ENCODE results near the gene PHKA1. TPM values are rescaled to one million over a fixed set of nuclear protein-coding genes. Genes with fewer than 3 reads are reported as not detected.
"Not testable (repeated sequence)": the region's sequence is repeated elsewhere in the genome, so short reads cannot be mapped to it uniquely, and the experiment has no call there.

Gene PHKA1
- total RNA-seq, 1 experiment from 2014 or later, result 1.7 TPM

- peak; percentile 86 for DNase-seq (ENCODE audit: low read depth)
These were observed 141.6 kb downstream of the PHKA1 start, which contains the start of gene HDAC8 for GRCh38 chrX:72572248-72573157. Gene HDAC8, minus strand, starts transcription at chrX:72572843. Its CDS starts 82 bp downstream, at chrX:72572761.

GRCh38 chrX:72569786-72570185, 144.3 kb downstream of the PHKA1 start:
- DNase-seq (ENCODE audit: low read depth), result peak; percentile 31

DNA sequence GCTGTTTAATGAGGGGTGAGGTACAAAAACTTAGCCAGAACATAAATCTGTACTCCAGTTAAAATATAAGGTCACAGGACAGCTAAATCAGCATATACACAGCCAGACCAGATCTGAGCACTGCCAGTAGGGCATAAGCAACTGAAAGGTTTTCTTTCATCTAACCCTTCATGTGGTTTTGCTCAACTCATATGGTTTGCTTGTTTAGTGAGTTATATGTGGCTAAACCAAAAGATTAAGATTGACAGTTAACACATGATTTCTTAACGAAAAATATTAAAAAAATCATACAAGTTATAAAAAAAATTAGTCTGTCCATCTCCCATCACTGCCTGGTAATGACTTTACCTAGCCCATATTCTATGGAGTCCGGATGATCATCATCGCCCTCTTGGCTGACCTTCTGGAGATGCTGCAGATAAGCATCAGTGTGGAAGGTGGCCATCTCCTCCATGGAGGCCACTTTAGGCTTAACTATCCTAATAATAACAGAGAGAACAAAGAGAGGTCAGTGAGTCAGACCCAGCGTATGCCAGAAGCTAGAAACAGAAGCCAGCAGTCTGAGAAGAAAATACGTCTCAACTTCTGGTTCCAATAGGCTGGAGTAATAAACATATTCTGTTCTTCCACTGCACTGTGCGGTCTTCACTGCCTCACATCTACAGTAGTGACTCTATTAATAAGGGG, 145.6 kb downstream of the PHKA1 start:
- peak; percentile 28 for DNase-seq (ENCODE audit: low read depth)

DNA sequence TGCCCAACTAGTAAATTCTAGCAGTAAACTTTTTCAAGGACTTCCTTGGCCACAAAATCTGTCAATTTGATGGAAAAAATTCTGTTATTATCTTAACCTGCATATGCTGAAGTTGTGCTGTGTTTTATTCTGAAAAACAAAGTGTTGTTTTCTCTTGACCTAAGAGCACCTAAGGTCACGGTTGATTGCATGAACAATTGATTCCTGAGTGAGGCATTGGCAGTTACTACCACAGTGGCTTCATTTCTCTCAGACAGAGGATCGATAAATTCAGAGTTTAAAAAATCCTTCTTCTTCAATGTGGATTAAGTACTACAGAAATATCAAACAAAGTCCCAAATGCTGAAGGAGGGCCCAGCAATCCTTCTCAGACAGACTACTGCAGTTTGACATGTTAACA, 147.7 kb downstream of the PHKA1 start:
- no peak for DNase-seq (ENCODE audit: low read depth)

- not testable (repeated sequence) for DNase-seq (ENCODE audit: low read depth)
These were observed 154.5 kb downstream of the PHKA1 start for GRCh38 chrX:72559655-72560054.

- no peak for DNase-seq (ENCODE audit: low read depth)
These were observed 159.5 kb downstream of the PHKA1 start for GRCh38 chrX:72554448-72555140.

GRCh38 chrX:72552443-72552842, 161.7 kb downstream of the PHKA1 start:
- not testable (repeated sequence) for DNase-seq (ENCODE audit: low read depth)

DNA sequence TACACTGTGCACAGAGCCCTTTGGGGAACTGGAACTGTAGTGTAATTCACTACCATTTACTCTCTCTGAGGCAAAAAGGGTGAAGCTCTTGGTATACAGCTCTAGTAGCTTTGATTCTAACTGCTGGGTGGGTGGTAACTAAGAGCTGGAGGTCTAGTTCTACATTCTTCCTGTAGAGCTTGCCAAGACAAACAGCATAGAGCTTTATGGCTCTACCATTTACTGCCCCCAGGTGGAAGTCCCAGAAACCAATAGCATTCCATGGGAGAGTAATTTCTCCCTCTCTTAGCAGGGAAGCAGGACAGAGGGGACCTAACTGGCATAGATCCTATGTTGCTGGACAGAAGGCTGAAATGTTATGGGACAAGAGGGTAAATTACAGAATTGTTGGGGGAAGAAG, 168.1 kb downstream of the PHKA1 start:
- peak; percentile 28 for DNase-seq (ENCODE audit: low read depth)

DNA sequence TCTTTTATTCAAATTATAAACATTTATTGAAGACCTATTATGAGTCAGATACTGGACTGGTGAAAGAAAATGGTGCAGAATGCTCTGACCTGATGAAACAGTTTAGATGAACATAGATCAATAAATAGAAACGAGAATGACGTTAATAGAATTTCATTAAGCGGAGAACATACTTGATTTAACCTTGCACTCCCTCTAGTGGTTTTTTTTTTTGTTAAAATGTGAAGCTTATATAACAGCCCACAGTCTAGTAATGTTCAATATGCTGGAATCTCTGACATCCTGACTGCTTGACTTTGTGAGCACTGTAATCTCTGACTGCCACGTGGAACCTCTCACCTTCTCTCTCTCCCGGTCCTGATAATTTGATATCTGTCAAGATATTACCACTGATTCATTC, 173.8 kb downstream of the PHKA1 start:
- DNase-seq (ENCODE audit: low read depth), result peak; percentile 26

DNA sequence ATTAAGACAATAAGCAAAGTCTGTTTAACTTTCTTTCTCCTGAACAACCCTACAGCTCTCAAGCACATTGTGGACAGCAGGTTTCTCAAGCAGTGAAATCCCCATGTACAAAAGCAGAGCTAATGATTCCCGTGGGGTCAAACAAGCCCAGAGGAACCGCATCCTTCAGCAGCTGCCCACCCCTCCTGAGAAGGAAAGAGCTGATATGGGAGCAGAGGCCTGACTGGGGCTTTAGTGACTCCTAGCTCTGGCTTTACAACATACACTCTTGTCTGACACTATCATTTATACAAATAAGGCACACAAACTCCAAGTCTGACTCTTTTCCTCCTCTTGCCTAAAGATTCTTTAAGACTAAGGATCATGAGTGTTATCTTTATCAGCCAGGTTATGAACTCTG, 174.3 kb downstream of the PHKA1 start:
- DNase-seq (ENCODE audit: low read depth), result no peak

- no peak for DNase-seq (ENCODE audit: low read depth)
These were observed 177.6 kb downstream of the PHKA1 start for GRCh38 chrX:72536542-72536941.

- peak; percentile 37 for DNase-seq (ENCODE audit: low read depth)
These were observed 181.7 kb downstream of the PHKA1 start for GRCh38 chrX:72532366-72532765.

Other genes with a start within 250 kb of the PHKA1 start
- gene HDAC8, start 141.5 kb downstream of the PHKA1 start, total RNA-seq (2014; rRNA removed; shearing (Covaris generic)), result 35.0 and 36.4 TPM in 2 replicates
- gene DMRTC1B, start 62.6 kb upstream of the PHKA1 start, total RNA-seq (2014; rRNA removed; shearing (Covaris generic)), result not detected in 2 replicates
- not detected in 2 replicates for gene FAM236B, start 68.4 kb upstream of the PHKA1 start, total RNA-seq (2014; rRNA removed; shearing (Covaris generic))
- gene FAM236D, start 93.9 kb upstream of the PHKA1 start, total RNA-seq (2014; rRNA removed; shearing (Covaris generic)), result not detected in 2 replicates
- gene FAM236C, start 198.3 kb upstream of the PHKA1 start, total RNA-seq (2014; rRNA removed; shearing (Covaris generic)), result not detected in 2 replicates
- gene FAM236A, start 223.9 kb upstream of the PHKA1 start, total RNA-seq (2014; rRNA removed; shearing (Covaris generic)), result not detected in 2 replicates
- gene DMRTC1, start 229.5 kb upstream of the PHKA1 start, total RNA-seq (2014; rRNA removed; shearing (Covaris generic)), result not detected in 2 replicates

Data from RPMI7951 (cell line).